ENCODE measurements around the gene HSD17B7. TPM values are rescaled to one million over a fixed set of nuclear protein-coding genes. Genes with fewer than 3 reads are reported as not detected.

The HSD17B7 gene
- total and polyA plus RNA-seq, 2 donors (not counting 1 experiment from before 2014, with no cell fraction given): 38.9 to 41.5 TPM

DNA sequence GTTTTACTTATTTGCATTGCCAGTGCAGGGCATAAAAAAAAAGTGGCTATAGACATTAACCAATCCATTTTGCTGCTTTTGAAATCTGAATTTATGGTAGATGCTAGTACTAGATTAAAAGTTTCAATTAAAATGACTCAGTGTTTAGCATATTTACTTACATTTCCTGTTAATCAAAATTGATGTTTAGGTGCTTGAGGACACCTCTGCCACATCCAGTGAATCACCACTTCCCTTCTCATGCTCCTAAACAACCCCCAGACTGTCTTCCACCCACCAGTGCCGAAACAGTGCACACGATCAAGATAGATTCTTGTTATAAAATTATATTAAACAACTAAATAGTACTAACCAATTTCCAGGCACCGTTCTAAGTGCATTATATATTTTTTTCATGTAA, 32.7 kb downstream of the HSD17B7 start:
- Mint-ChIP-seq H3K27ac (no peak overlapping the region), H3K27me3 (peaks cover 50% of the 10 kb centered on the region), H3K9me3 (ENCODE audit: insufficient read depth) (no peaks in the 10 kb centered on the region), H3K4me3 (peak overlapping the region; percentile 52), H3K4me1 (peaks cover 10% of the 10 kb centered on the region)
- intact Hi-C loops (cut with micrococcal nuclease): no loop called here
- Histone ChIP-seq H3K4me2 (replicated peaks; ENCODE audit: low read depth, low read length, poor library complexity, severe bottlenecking) (no peak overlapping the region), H4K20me1 (ENCODE audit: control insufficient read depth, insufficient read depth, low read length, poor library complexity, severe bottlenecking) (no peaks in the 10 kb centered on the region), H3K9ac (ENCODE audit: low read length) (no peak overlapping the region), H3K9me3 (ENCODE audit: control extremely low read depth in 1 of 3, control insufficient read depth in 2 of 3, insufficient read depth in 1 of 3, low read length in 2 of 3) (peaks cover 0 to 3% (median 0%) of the 10 kb centered on the region in 3 donors), H3K27ac (ENCODE audit: low read length in 2 of 2) (no peak overlapping the region), H3K27me3 (replicated peaks in 1 of 4; ENCODE audit: control extremely low read depth in 1 of 4, control insufficient read depth in 3 of 4, insufficient read depth in 4 of 4, low read length in 3 of 4) (peaks cover 0 to 17% (median 15%) of the 10 kb centered on the region in 4 experiments), H3K36me3 (replicated peaks in 1 of 2; ENCODE audit: control extremely low read depth in 1 of 2, control insufficient read depth in 1 of 2, extremely low read depth in 1 of 2, insufficient read depth in 2 of 2, low read length in 1 of 2) (no peaks in the 10 kb centered on the region), H2AFZ (ENCODE audit: insufficient read depth, low read depth, low read length, poor library complexity, severe bottlenecking) (no peak overlapping the region), H3K79me2 (ENCODE audit: control insufficient read depth, insufficient read depth, low read length) (no peaks in the 10 kb centered on the region), H3K4me3 (ENCODE audit: control extremely low read depth in 1 of 5, extremely low read depth in 1 of 5, insufficient read depth in 1 of 5, low read depth in 2 of 5, low read length in 4 of 5) (no peak overlapping the region), H3K4me1 (ENCODE audit: control insufficient read depth in 2 of 2, insufficient read depth in 2 of 2, low read length in 2 of 2) (peaks cover 4 to 9% of the 10 kb centered on the region in 2 donors)
- ChIA-PET CTCF (no interaction called here), POLR2A (no interaction called here)
- DNase-seq (no peak), ATAC-seq (ENCODE audit: low read depth) (no peak)
- no peak for TF ChIP-seq EZH2 (IDR thresholded peaks at IDR 0.05; ENCODE audit: borderline replicate concordance, insufficient read depth, low read depth, low read length, poor library complexity, severe bottlenecking)
- TF ChIP-seq, protein P1, sequence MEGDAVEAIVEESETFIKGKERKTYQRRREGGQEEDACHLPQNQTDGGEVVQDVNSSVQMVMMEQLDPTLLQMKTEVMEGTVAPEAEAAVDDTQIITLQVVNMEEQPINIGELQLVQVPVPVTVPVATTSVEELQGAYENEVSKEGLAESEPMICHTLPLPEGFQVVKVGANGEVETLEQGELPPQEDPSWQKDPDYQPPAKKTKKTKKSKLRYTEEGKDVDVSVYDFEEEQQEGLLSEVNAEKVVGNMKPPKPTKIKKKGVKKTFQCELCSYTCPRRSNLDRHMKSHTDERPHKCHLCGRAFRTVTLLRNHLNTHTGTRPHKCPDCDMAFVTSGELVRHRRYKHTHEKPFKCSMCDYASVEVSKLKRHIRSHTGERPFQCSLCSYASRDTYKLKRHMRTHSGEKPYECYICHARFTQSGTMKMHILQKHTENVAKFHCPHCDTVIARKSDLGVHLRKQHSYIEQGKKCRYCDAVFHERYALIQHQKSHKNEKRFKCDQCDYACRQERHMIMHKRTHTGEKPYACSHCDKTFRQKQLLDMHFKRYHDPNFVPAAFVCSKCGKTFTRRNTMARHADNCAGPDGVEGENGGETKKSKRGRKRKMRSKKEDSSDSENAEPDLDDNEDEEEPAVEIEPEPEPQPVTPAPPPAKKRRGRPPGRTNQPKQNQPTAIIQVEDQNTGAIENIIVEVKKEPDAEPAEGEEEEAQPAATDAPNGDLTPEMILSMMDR (IDR thresholded peaks at IDR 0.05): no peak
- WGBS (ENCODE audit: insufficient coverage): no CpG with 5 or more reads among the region's 3 CpGs

DNA sequence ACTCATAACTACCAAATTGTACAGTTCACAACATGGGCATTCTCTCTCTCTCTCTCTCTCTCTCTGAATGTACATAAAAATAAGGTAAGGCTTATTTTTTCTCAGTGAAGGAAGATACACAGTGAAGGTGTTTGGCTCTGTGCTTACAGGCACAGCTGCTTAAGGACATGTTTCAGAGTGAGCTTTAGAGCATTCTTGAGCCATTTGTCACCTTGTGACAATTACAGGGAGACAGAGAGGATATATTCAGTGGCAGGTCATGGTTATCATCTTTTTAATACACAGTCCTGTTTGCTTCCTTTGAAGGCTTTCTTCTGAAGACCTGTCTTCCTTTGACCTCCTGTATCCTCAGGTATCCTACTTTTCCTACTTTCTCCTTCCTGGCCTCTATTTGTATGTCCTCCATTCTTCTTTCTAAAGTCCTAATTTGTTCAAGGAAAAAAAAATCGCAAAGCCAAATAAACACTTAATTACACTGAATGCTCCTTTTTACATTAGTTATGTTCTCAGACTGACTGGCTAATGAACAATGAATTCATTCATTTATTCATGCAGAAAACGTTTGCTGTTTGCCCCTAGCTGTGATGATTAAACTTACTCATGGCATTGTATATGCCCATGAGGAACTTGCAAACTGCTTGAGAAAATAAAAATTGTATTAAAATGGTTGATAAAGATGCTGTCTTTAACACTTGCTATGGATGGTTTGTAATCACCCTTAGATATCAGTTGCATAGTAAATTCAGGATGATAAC, 33.4 kb downstream of the HSD17B7 start:
- ChIA-PET POLR2A (no interaction called here), CTCF (no interaction called here)
- Histone ChIP-seq H4K20me1 (ENCODE audit: control insufficient read depth, insufficient read depth, low read length, poor library complexity, severe bottlenecking) (no peaks in the 10 kb centered on the region), H3K36me3 (replicated peaks in 1 of 2; ENCODE audit: control extremely low read depth in 1 of 2, control insufficient read depth in 1 of 2, extremely low read depth in 1 of 2, insufficient read depth in 2 of 2, low read length in 1 of 2) (no peaks in the 10 kb centered on the region), H3K4me3 (ENCODE audit: control extremely low read depth in 1 of 5, extremely low read depth in 1 of 5, insufficient read depth in 1 of 5, low read depth in 2 of 5, low read length in 4 of 5) (no peak overlapping the region), H3K4me1 (ENCODE audit: control insufficient read depth in 2 of 2, insufficient read depth in 2 of 2, low read length in 2 of 2) (peaks cover 4 to 9% of the 10 kb centered on the region in 2 donors), H3K27me3 (replicated peaks in 1 of 4; ENCODE audit: control extremely low read depth in 1 of 4, control insufficient read depth in 3 of 4, insufficient read depth in 4 of 4, low read length in 3 of 4) (peaks cover 0 to 19% (median 16%) of the 10 kb centered on the region in 4 experiments), H3K9me3 (ENCODE audit: control extremely low read depth in 1 of 3, control insufficient read depth in 2 of 3, insufficient read depth in 1 of 3, low read length in 2 of 3) (peaks cover 0 to 3% (median 0%) of the 10 kb centered on the region in 3 donors), H2AFZ (ENCODE audit: insufficient read depth, low read depth, low read length, poor library complexity, severe bottlenecking) (no peak overlapping the region), H3K4me2 (replicated peaks; ENCODE audit: low read depth, low read length, poor library complexity, severe bottlenecking) (no peak overlapping the region), H3K27ac (ENCODE audit: low read length in 2 of 2) (no peak overlapping the region), H3K9ac (ENCODE audit: low read length) (no peak overlapping the region), H3K79me2 (ENCODE audit: control insufficient read depth, insufficient read depth, low read length) (no peaks in the 10 kb centered on the region)
- no peaks in the 10 kb centered on the region for H3K9me3 Mint-ChIP-seq (ENCODE audit: insufficient read depth)
- H3K4me3 Mint-ChIP-seq: no peak overlapping the region
- WGBS (ENCODE audit: insufficient coverage): no CpG with 5 or more reads among the region's 2 CpGs
- no peak overlapping the region for H3K27ac Mint-ChIP-seq
- ATAC-seq (ENCODE audit: low read depth) (no peak), DNase-seq (no peak)
- intact Hi-C loops (cut with micrococcal nuclease): no loop called here
- TF ChIP-seq EZH2 (IDR thresholded peaks at IDR 0.05; ENCODE audit: borderline replicate concordance, insufficient read depth, low read depth, low read length, poor library complexity, severe bottlenecking): no peak
- TF ChIP-seq, protein P1 (IDR thresholded peaks at IDR 0.05): no peak
- H3K4me1 Mint-ChIP-seq: peaks cover 10% of the 10 kb centered on the region
- peaks cover 54% of the 10 kb centered on the region for H3K27me3 Mint-ChIP-seq

All from B cell (primary cell).